Stomach (tissue), 4 donors: Measurements from ENCODE around the gene PARK7.

Experiments used
- POLR2A ChIP-seq, 4 donors: fragments of 450-650 bp; IDR thresholded peaks; one replicate each; pipeline ENCODE4 v1.6.1; 2016; ENCODE audit warnings: antibody characterized with exemption in 4 of 4, control low read depth in 2 of 4, mild to moderate bottlenecking in 1 of 4, moderate library complexity in 1 of 4
- TF ChIP-seq, protein P1 (sequence below), 7 experiments: fragments of 450-650 bp in 4 of 7; fragments of 200-600 bp in 3 of 7; sonication (generic) in 3 of 7; IDR thresholded peaks; one replicate each; pipeline ENCODE4 v1.5.1; 2016 to 2019; ENCODE audit warnings: antibody characterized with exemption in 7 of 7, control low read depth in 2 of 7, mild to moderate bottlenecking in 1 of 7

DNA sequence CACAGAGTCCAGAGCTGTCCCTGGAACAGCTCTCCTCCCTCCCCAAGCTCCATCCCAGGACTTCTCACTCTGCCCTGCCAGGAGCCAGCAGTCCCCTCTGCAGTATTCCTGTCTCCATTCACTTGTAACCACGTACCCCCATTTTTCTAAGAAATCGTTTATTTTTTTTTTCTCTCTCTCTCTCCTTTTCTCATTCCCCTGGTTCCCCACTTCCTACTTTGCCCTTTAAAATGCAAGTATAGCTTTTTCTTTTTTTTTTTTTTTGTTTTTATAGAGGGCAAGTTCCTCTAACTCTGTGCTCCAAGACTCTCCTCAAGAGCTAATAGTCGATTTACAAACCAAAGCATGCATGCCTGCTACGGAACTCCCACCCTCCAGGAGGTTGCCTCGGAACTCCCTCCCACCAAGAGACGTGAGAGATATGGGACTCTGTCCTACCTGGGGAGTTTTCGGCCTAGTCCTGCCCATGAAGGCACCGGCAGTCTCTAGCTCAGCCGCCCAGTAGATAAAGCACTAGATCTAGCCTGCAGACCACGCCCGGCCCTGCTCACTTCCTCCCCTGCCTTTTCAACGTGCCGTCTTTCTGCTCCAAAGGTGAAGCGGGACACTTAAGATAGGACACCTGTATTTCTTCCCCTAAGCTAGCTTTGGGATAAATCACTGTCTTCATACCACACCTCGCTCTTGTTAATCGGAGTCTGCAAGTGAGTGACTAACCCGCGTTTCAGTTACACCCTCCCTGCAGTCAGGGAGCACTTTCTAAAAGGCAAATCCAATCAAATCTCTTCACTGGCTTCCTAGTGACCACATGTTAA, 48.6 kb upstream of the PARK7 start:
- TF ChIP-seq, protein P1, sequence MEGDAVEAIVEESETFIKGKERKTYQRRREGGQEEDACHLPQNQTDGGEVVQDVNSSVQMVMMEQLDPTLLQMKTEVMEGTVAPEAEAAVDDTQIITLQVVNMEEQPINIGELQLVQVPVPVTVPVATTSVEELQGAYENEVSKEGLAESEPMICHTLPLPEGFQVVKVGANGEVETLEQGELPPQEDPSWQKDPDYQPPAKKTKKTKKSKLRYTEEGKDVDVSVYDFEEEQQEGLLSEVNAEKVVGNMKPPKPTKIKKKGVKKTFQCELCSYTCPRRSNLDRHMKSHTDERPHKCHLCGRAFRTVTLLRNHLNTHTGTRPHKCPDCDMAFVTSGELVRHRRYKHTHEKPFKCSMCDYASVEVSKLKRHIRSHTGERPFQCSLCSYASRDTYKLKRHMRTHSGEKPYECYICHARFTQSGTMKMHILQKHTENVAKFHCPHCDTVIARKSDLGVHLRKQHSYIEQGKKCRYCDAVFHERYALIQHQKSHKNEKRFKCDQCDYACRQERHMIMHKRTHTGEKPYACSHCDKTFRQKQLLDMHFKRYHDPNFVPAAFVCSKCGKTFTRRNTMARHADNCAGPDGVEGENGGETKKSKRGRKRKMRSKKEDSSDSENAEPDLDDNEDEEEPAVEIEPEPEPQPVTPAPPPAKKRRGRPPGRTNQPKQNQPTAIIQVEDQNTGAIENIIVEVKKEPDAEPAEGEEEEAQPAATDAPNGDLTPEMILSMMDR (IDR thresholded peaks at IDR 0.05), result no peak
- no peak for TF ChIP-seq POLR2A (IDR thresholded peaks at IDR 0.05)
